PC-3 (cell line): ENCODE measurements around the gene RETREG3.

Experiments
- EZH2 ChIP-seq: fragments of 300-600 bp; sonication (generic); IDR thresholded peaks from one replicate; pipeline ENCODE4 v1.6.1; 2017; ENCODE audit warnings: antibody characterized with exemption, mild to moderate bottlenecking, low read length; ENCODE audit not compliant: unreplicated experiment
- TF ChIP-seq, protein P1 (sequence below): fragments of 300-600 bp; sonication (generic); conservative IDR thresholded peaks from 2 replicates; pipeline ENCODE4 v1.5.1; 2017; ENCODE audit warnings: antibody characterized with exemption, low read depth, mild to moderate bottlenecking, low read length

DNA sequence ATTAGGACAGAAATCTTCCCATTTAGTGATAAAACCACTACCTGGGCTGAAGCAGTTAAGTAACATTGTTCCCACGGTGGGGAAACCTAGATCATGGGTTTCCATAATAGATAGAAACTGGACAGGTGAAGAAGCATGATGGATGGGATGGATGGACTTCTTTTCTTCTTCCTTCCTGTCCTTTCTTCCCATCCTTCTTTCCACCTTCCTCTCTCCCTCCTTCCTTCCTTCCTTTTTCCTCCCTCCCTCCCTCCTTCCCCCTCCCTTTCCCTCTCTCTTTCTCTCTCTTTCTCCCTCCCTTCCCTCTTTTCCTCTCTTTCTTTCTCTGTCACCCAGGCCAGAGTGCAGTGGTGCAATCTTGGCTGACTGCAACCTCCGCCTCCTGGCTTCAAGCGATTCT lies 34.7 kb downstream of the RETREG3 start:
- TF ChIP-seq, protein P1, sequence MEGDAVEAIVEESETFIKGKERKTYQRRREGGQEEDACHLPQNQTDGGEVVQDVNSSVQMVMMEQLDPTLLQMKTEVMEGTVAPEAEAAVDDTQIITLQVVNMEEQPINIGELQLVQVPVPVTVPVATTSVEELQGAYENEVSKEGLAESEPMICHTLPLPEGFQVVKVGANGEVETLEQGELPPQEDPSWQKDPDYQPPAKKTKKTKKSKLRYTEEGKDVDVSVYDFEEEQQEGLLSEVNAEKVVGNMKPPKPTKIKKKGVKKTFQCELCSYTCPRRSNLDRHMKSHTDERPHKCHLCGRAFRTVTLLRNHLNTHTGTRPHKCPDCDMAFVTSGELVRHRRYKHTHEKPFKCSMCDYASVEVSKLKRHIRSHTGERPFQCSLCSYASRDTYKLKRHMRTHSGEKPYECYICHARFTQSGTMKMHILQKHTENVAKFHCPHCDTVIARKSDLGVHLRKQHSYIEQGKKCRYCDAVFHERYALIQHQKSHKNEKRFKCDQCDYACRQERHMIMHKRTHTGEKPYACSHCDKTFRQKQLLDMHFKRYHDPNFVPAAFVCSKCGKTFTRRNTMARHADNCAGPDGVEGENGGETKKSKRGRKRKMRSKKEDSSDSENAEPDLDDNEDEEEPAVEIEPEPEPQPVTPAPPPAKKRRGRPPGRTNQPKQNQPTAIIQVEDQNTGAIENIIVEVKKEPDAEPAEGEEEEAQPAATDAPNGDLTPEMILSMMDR: no peak
- TF ChIP-seq EZH2: no peak
